Breast epithelium (tissue), 4 donors: ENCODE results near the gene MALRD1. TPM values are rescaled to one million over a fixed set of nuclear protein-coding genes. Genes with fewer than 3 reads are reported as not detected.

Experiments
- DNase-seq, 2 donors: peaks; one replicate each; pipeline ENCODE4 v3.0.0-alpha.2; 2019; ENCODE audit warnings: low spot score in 2 of 2
- H3K27ac ChIP-seq, 2 donors: fragments of 200-600 bp; sonication (generic) in 1 of 2; one replicate each; pipeline ENCODE4 v1.5.1; 2016 to 2019; ENCODE audit warnings: mild to moderate bottlenecking in 1 of 2
- H3K27me3 ChIP-seq, 2 donors: fragments of 200-600 bp; sonication (generic) in 1 of 2; one replicate each; pipeline versions ENCODE4 v1.5.1 to v1.6.0; 2017 to 2019; ENCODE audit warnings: control low read depth in 1 of 2, mild to moderate bottlenecking in 1 of 2
- H3K36me3 ChIP-seq: fragments of 200-600 bp; one replicate; pipeline ENCODE4 v1.5.1; 2019
- H3K4me1 ChIP-seq, 2 donors: fragments of 200-600 bp; sonication (generic); one replicate each; pipeline ENCODE4 v1.5.1; 2016 to 2019; ENCODE audit warnings: control low read depth in 1 of 2
- H3K4me3 ChIP-seq, 3 donors: fragments of 200-600 bp; sonication (generic); 1 replicate in 2 of 3; 2 replicates in 1 of 3; pipeline ENCODE4 v1.5.1; 2016 to 2019; ENCODE audit warnings: mild to moderate bottlenecking in 3 of 3, moderate library complexity in 2 of 3
- H3K9me3 ChIP-seq, 2 donors: fragments of 200-600 bp; sonication (generic) in 1 of 2; one replicate each; pipeline ENCODE4 v1.5.1; 2016 to 2019; ENCODE audit warnings: control low read depth in 1 of 2
- CTCF ChIP-seq, 3 donors: fragments of 450-650 bp; IDR thresholded peaks; one replicate each; pipeline ENCODE4 v1.5.1; 2016 to 2017; ENCODE audit warnings: antibody characterized with exemption in 3 of 3, mild to moderate bottlenecking in 3 of 3, moderate library complexity in 3 of 3
- POLR2A ChIP-seq: fragments of 450-650 bp; IDR thresholded peaks from one replicate; pipeline ENCODE4 v1.6.1; 2016; ENCODE audit warnings: antibody characterized with exemption, mild to moderate bottlenecking, moderate library complexity
- POLR2AphosphoS5 ChIP-seq, 3 donors: sonication (generic); formaldehyde crosslinking; IDR thresholded peaks; one replicate each; pipeline ENCODE4 v1.6.1; 2017; ENCODE audit warnings: antibody characterized with exemption in 3 of 3
- intact Hi-C: fragments of 100-400 bp; cut with DNase I; formaldehyde crosslinking; loops from one replicate; pipeline ENCODE4 v1.15.1; 2023; ENCODE audit warnings: low total_unique reads
- total RNA-seq, 3 donors: library from RNA; depleted of rRNA; stranded (reverse); fragments of >200 nt; gene quantifications; one replicate each; pipeline ENCODE4 v1.1.0, GENCODE V29; 2016

MALRD1 gene
- total RNA-seq, 3 donors from 2014 or later: 0.96 to 8.6 (median 2.6) TPM

- no peak for DNase-seq
- no peak overlapping the region for H3K4me3 ChIP-seq
- no peak for TF ChIP-seq POLR2AphosphoS5 (IDR thresholded peaks at IDR 0.05)
- no peak for TF ChIP-seq POLR2A
- TF ChIP-seq CTCF (IDR thresholded peaks at IDR 0.05): no peak
These were observed 48.5 kb downstream of the MALRD1 start for GRCh38 chr10:19097151-19097550.

GRCh38 chr10:19098803-19099202 lies 50.2 kb downstream of the MALRD1 start:
- no peak overlapping the region for H3K27ac ChIP-seq
- intact Hi-C loops: no loop called here
- H3K36me3 ChIP-seq: no peaks in the 10 kb centered on the region
- no peak for TF ChIP-seq POLR2A
- no peak for TF ChIP-seq CTCF (IDR thresholded peaks at IDR 0.05)
- no peak for TF ChIP-seq POLR2AphosphoS5 (IDR thresholded peaks at IDR 0.05)
- DNase-seq: no peak
- H3K27me3 ChIP-seq: peaks cover 0 to 4% of the 10 kb centered on the region in 2 donors
- H3K4me1 ChIP-seq: no peaks in the 10 kb centered on the region
- no peaks in the 10 kb centered on the region for H3K9me3 ChIP-seq
- no peak overlapping the region for H3K4me3 ChIP-seq

More at GRCh38 chr10:19097151-19097550, 48.5 kb downstream of the MALRD1 start:
- intact Hi-C loops: no loop called here
- Histone ChIP-seq H3K27ac (no peak overlapping the region), H3K9me3 (no peaks in the 10 kb centered on the region), H3K27me3 (peaks cover 0 to 4% of the 10 kb centered on the region in 2 donors), H3K4me1 (no peaks in the 10 kb centered on the region), H3K36me3 (no peaks in the 10 kb centered on the region)

DNA sequence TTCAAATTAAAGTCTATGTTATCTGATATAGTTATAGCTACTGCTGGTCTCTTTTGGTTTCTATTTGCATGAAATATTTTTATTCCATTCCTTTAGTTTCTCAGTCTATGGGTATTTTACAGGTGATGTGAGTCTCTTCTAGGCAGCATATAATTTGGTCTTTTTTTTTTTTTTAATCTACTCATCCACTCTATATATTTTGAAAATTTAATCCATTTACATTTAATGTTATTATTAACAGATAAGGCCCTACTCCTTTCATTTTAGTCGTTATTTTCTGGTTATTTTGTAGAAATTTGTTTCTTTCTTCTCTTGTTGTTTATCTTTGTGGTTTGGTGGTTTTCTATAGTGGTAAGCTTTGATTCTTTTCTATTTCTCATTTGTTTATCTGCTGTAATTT lies 58.8 kb downstream of the MALRD1 start:
- no peaks in the 10 kb centered on the region for H3K4me1 ChIP-seq
- no peak overlapping the region for H3K4me3 ChIP-seq
- no peaks in the 10 kb centered on the region for H3K27me3 ChIP-seq
- no peak for DNase-seq
- intact Hi-C loops: no loop called here
- H3K9me3 ChIP-seq: peaks cover 0 to 18% of the 10 kb centered on the region in 2 donors
- no peak overlapping the region for H3K27ac ChIP-seq
- no peaks in the 10 kb centered on the region for H3K36me3 ChIP-seq
- TF ChIP-seq CTCF (IDR thresholded peaks at IDR 0.05): no peak
- TF ChIP-seq POLR2AphosphoS5 (IDR thresholded peaks at IDR 0.05): no peak
- TF ChIP-seq POLR2A: no peak

GRCh38 chr10:19111501-19112267 lies 63.1 kb downstream of the MALRD1 start:
- no peaks in the 10 kb centered on the region for H3K36me3 ChIP-seq
- intact Hi-C loops: no loop called here
- peaks cover 0 to 14% of the 10 kb centered on the region in 2 donors for H3K9me3 ChIP-seq
- no peak overlapping the region for H3K27ac ChIP-seq
- H3K27me3 ChIP-seq: no peaks in the 10 kb centered on the region
- H3K4me3 ChIP-seq: no peak overlapping the region
- DNase-seq: no peak
- H3K4me1 ChIP-seq: no peaks in the 10 kb centered on the region
- TF ChIP-seq POLR2AphosphoS5 (IDR thresholded peaks at IDR 0.05) (no peak), POLR2A (no peak), CTCF (IDR thresholded peaks at IDR 0.05) (no peak)

- TF ChIP-seq CTCF (IDR thresholded peaks at IDR 0.05): no peak
- no peak for TF ChIP-seq POLR2A
- TF ChIP-seq POLR2AphosphoS5 (IDR thresholded peaks at IDR 0.05): no peak
- no peaks in the 10 kb centered on the region for H3K36me3 ChIP-seq
- H3K27me3 ChIP-seq: no peaks in the 10 kb centered on the region
- no peak overlapping the region for H3K4me3 ChIP-seq
- H3K4me1 ChIP-seq: no peaks in the 10 kb centered on the region
- intact Hi-C loops: no loop called here
- no peak overlapping the region for H3K27ac ChIP-seq
- DNase-seq: no peak
- no peaks in the 10 kb centered on the region for H3K9me3 ChIP-seq
These were observed 68.8 kb downstream of the MALRD1 start for GRCh38 chr10:19117438-19117837.
